Memory B cell (primary cell): ENCODE measurements around the gene PGM2.
"Not testable (repeated sequence)": the region's sequence is repeated elsewhere in the genome, so short reads cannot be mapped to it uniquely, and the experiment has no call there.

Source experiments
- ATAC-seq: fragments of 150-1000 bp; cut with Tn5 transposase; 2 replicates; pipeline ENCODE4 v1.10.0; 2021; ENCODE audit warnings: low read depth, mild to moderate bottlenecking, moderate library complexity
- DNase-seq, 2 donors: peaks; one replicate each; pipeline ENCODE4 v3.0.0; 2022; ENCODE audit warnings: low spot score in 2 of 2
- H3K27ac Mint-ChIP-seq: one replicate; pipeline ENCODE4 v1.8.0; 2022; ENCODE audit warnings: mild to moderate bottlenecking, moderate library complexity, mixed read lengths
- H3K27me3 Mint-ChIP-seq: one replicate; pipeline ENCODE4 v1.8.0; 2022; ENCODE audit warnings: mixed read lengths
- H3K36me3 Mint-ChIP-seq: one replicate; pipeline ENCODE4 v1.8.0; 2022; ENCODE audit warnings: mild to moderate bottlenecking, mixed read lengths
- H3K4me1 Mint-ChIP-seq: one replicate; pipeline ENCODE4 v1.8.0; 2022; ENCODE audit warnings: mixed read lengths
- H3K4me3 Mint-ChIP-seq: one replicate; pipeline ENCODE4 v1.8.0; 2022; ENCODE audit warnings: mild to moderate bottlenecking, moderate library complexity, mixed read lengths
- H3K9me3 Mint-ChIP-seq: one replicate; pipeline ENCODE4 v1.8.0; 2022; ENCODE audit warnings: mixed read lengths

Gene PGM2

GRCh38 chr4:37799941-37800554 is 26.4 kb upstream of the PGM2 start:
- Mint-ChIP-seq H3K36me3 (no peaks in the 10 kb centered on the region), H3K4me1 (no peaks in the 10 kb centered on the region), H3K27me3 (peaks cover 4% of the 10 kb centered on the region), H3K27ac (no peak overlapping the region), H3K9me3 (no peaks in the 10 kb centered on the region), H3K4me3 (no peak overlapping the region)
- ATAC-seq (no peak), DNase-seq (no peak)

GRCh38 chr4:37802068-37802666 is 24.3 kb upstream of the PGM2 start:
- Mint-ChIP-seq H3K4me1 (no peaks in the 10 kb centered on the region), H3K36me3 (no peaks in the 10 kb centered on the region), H3K27me3 (peaks cover 6% of the 10 kb centered on the region), H3K4me3 (no peak overlapping the region), H3K9me3 (no peaks in the 10 kb centered on the region), H3K27ac (no peak overlapping the region)
- ATAC-seq (no peak), DNase-seq (no peak)

DNA sequence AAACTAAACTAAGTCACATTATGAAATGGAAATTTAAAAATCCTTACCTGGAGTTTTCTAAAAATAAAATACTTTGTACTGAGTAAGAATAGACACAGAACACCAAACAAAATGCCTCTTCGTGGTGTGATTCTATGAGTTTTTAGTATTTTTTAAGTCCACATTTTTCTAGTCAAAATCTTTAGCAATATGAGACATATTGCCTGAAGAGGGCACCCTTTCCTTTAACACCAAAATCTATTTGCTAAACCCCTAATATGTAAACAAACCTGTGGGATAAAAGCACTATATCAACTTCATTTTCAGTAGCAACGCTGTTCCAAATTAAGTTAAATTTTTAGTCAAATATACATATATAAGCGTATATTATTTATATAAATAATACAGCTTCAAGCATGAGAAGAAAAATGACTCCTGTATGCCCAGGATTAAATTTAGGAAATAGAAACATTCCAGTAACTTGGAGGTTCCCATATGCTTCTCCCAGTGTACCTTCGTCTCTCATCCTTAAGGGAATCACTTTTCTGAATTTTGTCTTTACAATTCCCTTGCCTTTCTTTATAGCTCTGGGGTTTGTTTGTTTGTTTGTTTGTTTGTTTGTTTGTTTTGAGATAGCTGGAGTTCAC is 23.0 kb upstream of the PGM2 start:
- Mint-ChIP-seq H3K27me3 (peaks cover 5% of the 10 kb centered on the region), H3K27ac (no peak overlapping the region), H3K4me3 (no peak overlapping the region), H3K9me3 (no peaks in the 10 kb centered on the region), H3K4me1 (no peaks in the 10 kb centered on the region), H3K36me3 (no peaks in the 10 kb centered on the region)
- peak in 1 of 2 donors; percentile 37 for DNase-seq
- peak; percentile 37 for ATAC-seq

- no peak for DNase-seq
- Mint-ChIP-seq H3K4me1 (no peaks in the 10 kb centered on the region), H3K9me3 (no peaks in the 10 kb centered on the region), H3K4me3 (no peak overlapping the region), H3K27ac (no peak overlapping the region), H3K36me3 (no peaks in the 10 kb centered on the region), H3K27me3 (peaks cover 2% of the 10 kb centered on the region)
- ATAC-seq = no peak
Measured at GRCh38 chr4:37805091-37805490, 21.4 kb upstream of the PGM2 start.

GRCh38 chr4:37812713-37813112 is 13.8 kb upstream of the PGM2 start:
- Mint-ChIP-seq H3K36me3 (no peaks in the 10 kb centered on the region), H3K4me3 (no peak overlapping the region), H3K27me3 (no peaks in the 10 kb centered on the region), H3K4me1 (peaks cover 9% of the 10 kb centered on the region), H3K9me3 (no peaks in the 10 kb centered on the region), H3K27ac (no peak overlapping the region)
- DNase-seq (no peak), ATAC-seq (no peak)

DNA sequence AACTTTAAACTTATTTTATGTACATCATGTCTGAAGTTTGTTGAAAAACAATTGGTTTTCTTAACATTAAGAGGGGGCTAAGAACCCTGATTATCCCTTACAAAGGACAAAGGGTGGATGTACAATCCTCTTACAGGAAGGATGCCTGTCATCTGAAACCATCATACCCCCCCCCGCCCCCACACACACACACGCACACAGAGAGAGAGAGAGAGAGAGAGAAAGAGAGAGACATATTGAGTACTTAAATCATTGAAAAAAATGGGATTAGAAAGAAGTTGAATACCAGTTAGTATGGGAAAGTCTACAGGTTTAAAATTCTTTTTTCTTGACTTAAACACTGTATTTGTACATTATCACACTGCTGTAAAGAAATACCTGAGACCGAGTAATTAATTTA is 10.9 kb upstream of the PGM2 start:
- no peak for ATAC-seq
- Mint-ChIP-seq H3K9me3 (no peaks in the 10 kb centered on the region), H3K4me1 (peaks cover 9% of the 10 kb centered on the region), H3K4me3 (peak overlapping the region; percentile 49), H3K27me3 (no peaks in the 10 kb centered on the region), H3K27ac (peak overlapping the region; percentile 28), H3K36me3 (peaks cover 2% of the 10 kb centered on the region)
- DNase-seq = no peak

GRCh38 chr4:37816006-37816405 is 10.5 kb upstream of the PGM2 start:
- DNase-seq (no peak), ATAC-seq (peak; percentile 73)
- Mint-ChIP-seq H3K4me1 (peaks cover 9% of the 10 kb centered on the region), H3K27ac (peak overlapping the region; percentile 28), H3K27me3 (no peaks in the 10 kb centered on the region), H3K36me3 (peaks cover 2% of the 10 kb centered on the region), H3K4me3 (peak overlapping the region; percentile 49), H3K9me3 (no peaks in the 10 kb centered on the region)

- no peaks in the 10 kb centered on the region for H3K27me3 Mint-ChIP-seq
- H3K4me3 Mint-ChIP-seq = no peak overlapping the region
- H3K27ac Mint-ChIP-seq = no peak overlapping the region
- no peak for DNase-seq
- H3K4me1 Mint-ChIP-seq = peaks cover 9% of the 10 kb centered on the region
- peaks cover 2% of the 10 kb centered on the region for H3K36me3 Mint-ChIP-seq
- no peaks in the 10 kb centered on the region for H3K9me3 Mint-ChIP-seq
- no peak for ATAC-seq
Measured at GRCh38 chr4:37816719-37817118, 9.8 kb upstream of the PGM2 start.

GRCh38 chr4:37818752-37819151 is 7.7 kb upstream of the PGM2 start:
- no peaks in the 10 kb centered on the region for H3K27me3 Mint-ChIP-seq
- H3K36me3 Mint-ChIP-seq = peaks cover 2% of the 10 kb centered on the region

DNA sequence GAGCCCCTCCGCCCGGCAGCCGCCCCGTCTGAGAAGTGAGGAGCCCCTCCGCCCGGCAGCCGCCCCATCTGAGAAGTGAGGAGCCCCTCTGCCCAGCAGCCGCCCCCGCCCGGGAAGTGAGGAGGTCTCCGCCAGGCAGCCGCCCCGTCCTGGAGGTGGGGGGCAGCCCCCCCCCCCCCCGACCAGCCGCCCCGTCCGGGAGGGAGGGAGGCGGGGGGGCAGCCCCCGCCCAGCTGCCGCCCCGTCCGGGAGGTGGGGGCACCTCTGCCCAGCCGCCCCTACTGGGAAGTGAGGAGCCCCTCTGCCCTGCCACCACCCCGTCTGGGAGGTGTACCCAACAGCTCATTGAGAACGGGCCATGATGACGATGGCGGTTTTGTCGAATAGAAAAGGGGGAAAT is 6.0 kb upstream of the PGM2 start:
- not testable (repeated sequence) for H3K9me3 Mint-ChIP-seq, H3K36me3 Mint-ChIP-seq, ATAC-seq, H3K27ac Mint-ChIP-seq, H3K27me3 Mint-ChIP-seq, H3K4me3 Mint-ChIP-seq, DNase-seq
- H3K4me1 Mint-ChIP-seq = peaks cover 14% of the 10 kb centered on the region

More at GRCh38 chr4:37818752-37819151, 7.7 kb upstream of the PGM2 start:
- no peak overlapping the region for H3K4me3 Mint-ChIP-seq
- ATAC-seq (no peak), DNase-seq (no peak)
- peaks cover 9% of the 10 kb centered on the region for H3K4me1 Mint-ChIP-seq
- H3K27ac Mint-ChIP-seq = no peak overlapping the region
- H3K9me3 Mint-ChIP-seq = no peaks in the 10 kb centered on the region

DNA sequence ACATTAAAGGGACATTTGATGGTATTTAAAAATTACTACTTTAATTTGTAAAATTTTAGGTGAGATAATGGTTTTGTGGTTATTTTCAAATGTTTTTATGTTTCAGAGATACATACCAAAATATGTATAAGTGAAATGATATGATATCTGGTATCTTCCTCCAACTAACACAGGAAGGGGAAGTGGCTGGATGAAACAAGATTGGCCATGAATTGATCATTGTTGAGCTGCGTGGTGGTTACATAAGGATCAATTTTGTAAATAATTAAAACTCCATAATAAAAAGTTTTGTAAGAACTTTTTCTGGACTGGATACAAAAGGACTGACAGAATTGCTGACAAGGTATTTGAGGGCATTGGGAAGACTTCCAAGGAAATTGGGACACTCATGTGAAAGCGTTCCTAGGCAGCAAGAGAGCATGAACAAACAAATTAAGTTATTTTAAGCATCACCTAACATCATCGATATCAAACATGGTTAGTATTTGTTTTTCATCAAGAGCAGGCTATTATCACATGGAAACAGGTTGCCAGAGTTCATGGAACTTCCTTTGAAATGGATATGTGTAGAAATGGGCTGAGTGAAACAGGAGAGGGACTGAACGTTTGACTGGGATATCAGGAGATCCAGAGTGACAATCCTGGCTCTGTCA is 4.4 kb upstream of the PGM2 start:
- Mint-ChIP-seq H3K36me3 (peaks cover 2% of the 10 kb centered on the region), H3K4me3 (no peak overlapping the region), H3K27me3 (no peaks in the 10 kb centered on the region), H3K9me3 (no peaks in the 10 kb centered on the region), H3K27ac (no peak overlapping the region), H3K4me1 (peaks cover 9% of the 10 kb centered on the region)
- ATAC-seq (no peak), DNase-seq (no peak)

GRCh38 chr4:37825501-37825900 is 985 bp upstream of the PGM2 start:
- not testable (repeated sequence) for H3K9me3 Mint-ChIP-seq, ATAC-seq, DNase-seq, H3K36me3 Mint-ChIP-seq, H3K27me3 Mint-ChIP-seq
- Mint-ChIP-seq H3K4me3 (peak overlapping the region; percentile 90), H3K4me1 (peaks cover 22% of the 10 kb centered on the region), H3K27ac (peak overlapping the region; percentile 94)

DNA sequence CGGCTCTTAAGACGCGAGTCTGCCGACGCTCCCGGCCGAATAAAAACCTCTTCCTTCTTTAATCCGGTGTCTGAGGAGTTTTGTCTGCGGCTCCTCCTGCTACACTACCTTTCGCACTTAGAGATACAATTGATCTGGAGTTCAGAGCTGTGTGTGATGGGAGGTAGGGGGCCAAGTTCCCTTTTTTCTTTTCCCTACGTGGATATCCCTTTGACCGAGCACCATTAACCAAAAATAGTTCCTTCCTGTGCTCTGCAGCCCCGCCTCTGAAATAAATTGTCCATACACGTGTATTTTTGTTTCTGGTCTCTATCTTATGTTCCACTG is 555 bp upstream of the PGM2 start:
- Mint-ChIP-seq H3K27me3 (no peaks in the 10 kb centered on the region), H3K27ac (peak overlapping the region; percentile 94), H3K4me3 (peak overlapping the region; percentile 90), H3K4me1 (peaks cover 24% of the 10 kb centered on the region), H3K36me3 (peaks cover 7% of the 10 kb centered on the region), H3K9me3 (no peaks in the 10 kb centered on the region)
- ATAC-seq = peak; percentile 33
- DNase-seq = no peak

DNA sequence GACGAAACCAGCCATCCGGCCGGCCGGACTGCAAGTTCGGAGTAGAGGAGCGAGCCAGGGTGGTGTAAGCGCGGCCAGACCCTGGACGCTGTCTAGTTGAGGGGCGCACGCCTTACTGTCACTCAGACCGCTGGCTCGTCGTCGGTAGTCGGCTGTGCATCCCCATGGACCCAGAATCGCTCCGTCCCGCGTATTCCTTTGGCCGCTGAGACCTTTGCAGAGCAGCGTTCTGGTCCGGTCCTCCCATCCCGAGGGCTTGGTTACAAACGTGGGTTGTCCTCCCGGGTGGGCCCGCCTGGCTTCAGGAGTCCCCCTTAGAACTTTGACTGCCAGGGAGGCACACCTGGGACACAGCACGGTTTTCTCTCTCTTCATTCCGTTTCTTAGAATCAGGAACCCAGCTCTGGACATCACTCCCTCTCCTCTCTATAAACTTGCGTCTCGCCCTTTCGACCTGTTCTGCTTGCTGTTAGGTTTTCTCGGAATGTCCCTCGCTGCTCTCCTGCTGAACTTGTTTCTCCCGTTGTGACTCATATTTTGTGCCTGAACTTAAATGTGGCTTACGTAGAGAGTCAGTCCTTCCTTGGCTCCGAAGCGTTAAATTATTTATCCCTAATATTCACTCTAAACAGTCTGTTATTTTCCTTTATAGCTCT is 672 bp downstream of the PGM2 start:
- Mint-ChIP-seq H3K27ac (peak overlapping the region; percentile 94), H3K36me3 (peaks cover 15% of the 10 kb centered on the region), H3K4me1 (peaks cover 27% of the 10 kb centered on the region), H3K4me3 (peak overlapping the region; percentile 90), H3K27me3 (no peaks in the 10 kb centered on the region), H3K9me3 (no peaks in the 10 kb centered on the region)
- DNase-seq (no peak), ATAC-seq (peak; percentile 4)
